Motor neuron (in vitro differentiated cells): ENCODE data around the gene MOB2. TPM values are rescaled to one million over a fixed set of nuclear protein-coding genes. Genes with fewer than 3 reads are reported as not detected.

Experiments
- ATAC-seq, 8 experiments: fragments of 200-7000 bp; cut with Tn5 transposase; replicated peaks in 6 of 8; 2 replicates each; pipeline ENCODE4 v1.8.0; 2021; ENCODE audit warnings: mild to moderate bottlenecking in 8 of 8, moderate library complexity in 8 of 8
- H3K27ac ChIP-seq, 2 donors: fragments of 250-450 bp; sonication (Bioruptor Pico); 2 replicates each; pipeline ENCODE4 v1.9.0; 2021; ENCODE audit warnings: antibody characterized with exemption in 2 of 2, mild to moderate bottlenecking in 2 of 2, moderate library complexity in 1 of 2
- H3K4me1 ChIP-seq, 2 donors: fragments of 250-450 bp; sonication (Bioruptor Pico); replicated peaks in 1 of 2; 2 replicates each; pipeline ENCODE4 v1.6.1; 2021; ENCODE audit warnings: antibody characterized with exemption in 2 of 2, mild to moderate bottlenecking in 2 of 2, moderate library complexity in 1 of 2
- H3K4me3 ChIP-seq, 5 donors: fragments of 250-450 bp; sonication (Bioruptor Pico); 2 replicates each; pipeline ENCODE4 v1.9.0; 2021; ENCODE audit warnings: antibody characterized with exemption in 5 of 5, mild to moderate bottlenecking in 5 of 5, moderate library complexity in 4 of 5
- WGBS, 10 experiments: fragments of 450-650 bp; shearing (Covaris generic); methylation state at CpG; one replicate each; pipeline ENCODE4 v1.0.0; 2022; 5-methylcytosine and 5-hydroxymethylcytosine counted together
- in situ Hi-C, 9 experiments: fragments of 400-800 bp; cut with MboI; loops; one replicate each; pipeline ENCODE4 v1.15.0; 2021; ENCODE audit warnings: low sequenced_read_pairs in 9 of 9, low pct_unique_long_range_greater_than_20kb in 2 of 9; ENCODE audit not compliant: unreplicated experiment in 9 of 9
- total RNA-seq, 8 experiments: library from RNA; unstranded; fragments of 300-600 nt; gene quantifications; 2 replicates each; pipeline versions ENCODE4 v1.2.3 to v1.2.4, GENCODE V29; 2022

The MOB2 gene
- total RNA-seq, 8 experiments from 2014 or later, result 15.5 to 43.3 (median 26.8) TPM

- in situ Hi-C loops, result loop anchor here in 5 of 9 experiments (25.0 kb wide), 3 partner anchors 211 to 311 kb away; partner anchors contain the start of genes MUC5B (in 4 of the 5) and TOLLIP (in 1 of the 5)
- no peaks in the 10 kb centered on the region for H3K4me1 ChIP-seq
- no peak overlapping the region for H3K4me3 ChIP-seq
- no peak overlapping the region for H3K27ac ChIP-seq
- WGBS, 10 experiments, result no CpG with 5 or more reads among the region's 4 CpGs
- ATAC-seq, result no peak
Observed at GRCh38 chr11:1523779-1524178, 37.2 kb upstream of the MOB2 start.

DNA sequence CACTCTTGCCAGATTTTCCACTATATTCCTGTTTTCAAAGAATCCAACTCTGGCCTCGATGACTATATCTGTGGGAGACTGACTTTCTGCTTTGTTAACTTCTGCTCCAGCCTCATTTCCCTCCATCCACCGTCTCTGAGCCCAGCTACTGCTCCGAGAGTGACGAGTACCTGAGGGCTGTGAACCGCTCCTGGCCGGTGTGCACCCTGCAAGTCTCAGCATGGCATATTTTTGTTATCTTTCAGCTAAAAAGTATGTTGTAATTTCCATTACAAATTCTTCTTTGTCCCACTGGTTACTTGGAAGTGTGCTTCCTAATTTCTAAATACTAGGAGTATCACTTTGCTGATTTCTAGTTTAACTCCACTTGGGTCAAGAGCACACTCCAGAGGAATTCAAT lies 36.5 kb upstream of the MOB2 start:
- WGBS, 10 experiments, result 71 to 100% (median 79%) methylated on average over 1 to 6 of the region's 6 CpGs; no CpG with 5 or more reads in 3 of the 10 experiments
- H3K27ac ChIP-seq, result no peak overlapping the region

GRCh38 chr11:1522081-1522424 lies 35.5 kb upstream of the MOB2 start:
- in situ Hi-C loops, result loop anchor here in 5 of 9 experiments (25.0 kb wide), 3 partner anchors 210 to 310 kb away; partner anchors contain the start of genes MUC5B (in 4 of the 5) and TOLLIP (in 1 of the 5)
- no peak overlapping the region for H3K4me3 ChIP-seq
- no peak overlapping the region for H3K27ac ChIP-seq
- 80 to 100% (median 85%) methylated on average over 1 to 7 of the region's 8 CpGs; no CpG with 5 or more reads in 4 of the 10 experiments for WGBS, 10 experiments
- no peaks in the 10 kb centered on the region for H3K4me1 ChIP-seq
- no peak for ATAC-seq

More for the DNA sequence above, 36.5 kb upstream of the MOB2 start:
- in situ Hi-C loops, result loop anchor here in 5 of 9 experiments (25.0 kb wide), 3 partner anchors 211 to 311 kb away; partner anchors contain the start of genes MUC5B (in 4 of the 5) and TOLLIP (in 1 of the 5)
- Histone ChIP-seq H3K4me1 (no peaks in the 10 kb centered on the region), H3K4me3 (no peak overlapping the region)
- ATAC-seq, result no peak

DNA sequence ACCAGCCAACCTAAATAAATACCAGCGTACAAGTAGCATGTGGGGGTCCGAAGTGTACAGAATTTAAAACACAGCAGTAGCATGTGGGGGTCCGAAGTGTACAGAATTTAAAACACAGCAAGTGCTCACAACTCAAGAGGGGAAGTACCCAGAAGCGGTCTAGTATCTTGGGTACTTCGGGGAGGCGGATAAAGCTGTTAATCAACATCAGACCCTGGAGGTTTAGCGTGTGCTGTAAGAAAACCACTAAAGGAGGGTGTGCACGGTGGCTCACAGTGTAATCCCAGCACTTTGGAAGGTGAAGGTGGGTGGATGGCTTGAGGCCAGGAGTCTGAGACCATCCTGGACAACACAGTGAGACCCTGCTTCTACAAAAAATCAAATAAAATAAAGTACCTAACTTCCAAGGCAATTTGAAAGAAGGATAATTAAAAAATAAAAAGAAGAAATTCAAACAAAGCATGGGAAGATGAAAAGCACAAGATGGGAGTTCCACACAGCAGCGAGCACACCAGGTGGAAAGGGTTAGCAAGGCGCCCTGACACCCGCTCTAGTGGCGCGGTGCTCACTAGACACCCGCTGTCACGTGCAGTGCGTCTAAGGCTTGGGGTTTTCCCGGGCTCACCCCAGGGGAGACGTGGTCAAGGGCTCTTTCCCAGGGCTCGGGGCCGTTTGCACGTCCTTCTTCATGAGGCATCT lies 35.0 kb upstream of the MOB2 start:
- Histone ChIP-seq H3K4me3 (no peak overlapping the region), H3K4me1 (no peaks in the 10 kb centered on the region), H3K27ac (no peak overlapping the region)
- in situ Hi-C loops, result loop anchor here in 5 of 9 experiments (25.0 kb wide), 3 partner anchors 209 to 309 kb away; partner anchors contain the start of genes MUC5B (in 4 of the 5) and TOLLIP (in 1 of the 5)
- no peak for ATAC-seq
- WGBS, 10 experiments, result 38 to 96% (median 90%) methylated on average over 2 to 11 of the region's 21 CpGs

- no peak overlapping the region for H3K27ac ChIP-seq
- ATAC-seq, result peak in 1 of 8 experiments; percentile 95
- WGBS, 10 experiments, result 40 to 80% (median 50%) methylated on average over 2 to 16 of the region's 19 CpGs; no CpG with 5 or more reads in 1 of the 10 experiments
- in situ Hi-C loops, result loop anchor here in 5 of 9 experiments (25.0 kb wide), 3 partner anchors 208 to 308 kb away; partner anchors contain the start of genes MUC5B (in 4 of the 5) and TOLLIP (in 1 of the 5)
- H3K4me1 ChIP-seq, result no peaks in the 10 kb centered on the region
- H3K4me3 ChIP-seq, result no peak overlapping the region
Observed at GRCh38 chr11:1520663-1521267, 34.2 kb upstream of the MOB2 start.

- Histone ChIP-seq H3K4me3 (no peak overlapping the region), H3K27ac (no peak overlapping the region), H3K4me1 (peaks cover 2% of the 10 kb centered on the region in 2 donors)
- in situ Hi-C loops, result loop anchor here in 5 of 9 experiments (25.0 kb wide), 3 partner anchors 208 to 308 kb away; partner anchors contain the start of genes MUC5B (in 4 of the 5) and TOLLIP (in 1 of the 5)
- peak in 1 of 8 experiments; percentile 8 for ATAC-seq
- WGBS, 10 experiments, result 17 to 100% (median 96%) methylated on average over 1 to 3 of the region's 13 CpGs; no CpG with 5 or more reads in 3 of the 10 experiments
Observed at GRCh38 chr11:1520209-1520662, 33.7 kb upstream of the MOB2 start.

GRCh38 chr11:1519028-1520010 lies 32.7 kb upstream of the MOB2 start:
- no peak for ATAC-seq
- in situ Hi-C loops, result loop anchor here in 5 of 9 experiments (25.0 kb wide), 3 partner anchors 207 to 307 kb away; partner anchors contain the start of genes MUC5B (in 4 of the 5) and TOLLIP (in 1 of the 5)
- H3K4me3 ChIP-seq, result no peak overlapping the region
- WGBS, 10 experiments, result 84 to 100% (median 92%) methylated on average over 1 to 10 of the region's 17 CpGs; no CpG with 5 or more reads in 2 of the 10 experiments
- H3K27ac ChIP-seq, result no peak overlapping the region
- H3K4me1 ChIP-seq, result peaks cover 3 to 6% of the 10 kb centered on the region in 2 donors

DNA sequence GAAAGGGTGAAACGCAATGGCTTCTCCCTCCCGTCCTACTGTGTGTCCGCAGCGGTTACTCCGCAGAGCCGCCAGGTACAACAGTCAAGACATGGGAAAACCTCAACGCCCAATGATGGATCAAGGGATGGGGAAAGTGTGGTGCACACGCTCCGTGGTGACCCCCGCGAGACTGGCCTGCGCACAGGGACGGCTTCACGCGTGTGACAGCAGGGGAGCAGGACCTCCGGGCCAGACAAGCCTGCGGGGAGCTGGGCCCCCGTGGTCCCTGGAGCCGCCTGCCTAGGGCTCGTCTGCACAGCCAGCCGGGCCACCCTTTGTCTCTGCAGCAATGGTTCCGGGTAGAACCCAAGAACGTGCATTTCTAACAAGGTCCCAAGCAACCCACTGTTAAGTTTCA lies 31.7 kb upstream of the MOB2 start:
- ATAC-seq, result no peak
- Histone ChIP-seq H3K4me1 (peaks cover 9 to 16% of the 10 kb centered on the region in 2 donors), H3K27ac (no peak overlapping the region), H3K4me3 (no peak overlapping the region)
- WGBS, 10 experiments, result 60 to 100% (median 86%) methylated on average over 1 to 6 of the region's 23 CpGs; no CpG with 5 or more reads in 5 of the 10 experiments
- in situ Hi-C loops, result loop anchor here in 5 of 9 experiments (25.0 kb wide), 3 partner anchors 206 to 306 kb away; partner anchors contain the start of genes MUC5B (in 4 of the 5) and TOLLIP (in 1 of the 5)

- Histone ChIP-seq H3K4me1 (peaks cover 13 to 20% of the 10 kb centered on the region in 2 donors), H3K27ac (no peak overlapping the region), H3K4me3 (no peak overlapping the region)
- 0 to 89% (median 60%) methylated on average over 1 to 9 of the region's 28 CpGs; no CpG with 5 or more reads in 4 of the 10 experiments for WGBS, 10 experiments
- ATAC-seq, result no peak
- in situ Hi-C loops, result loop anchor here in 5 of 9 experiments (25.0 kb wide), 3 partner anchors 205 to 305 kb away; partner anchors contain the start of genes MUC5B (in 4 of the 5) and TOLLIP (in 1 of the 5)
Observed at GRCh38 chr11:1517117-1518005, 30.8 kb upstream of the MOB2 start.

DNA sequence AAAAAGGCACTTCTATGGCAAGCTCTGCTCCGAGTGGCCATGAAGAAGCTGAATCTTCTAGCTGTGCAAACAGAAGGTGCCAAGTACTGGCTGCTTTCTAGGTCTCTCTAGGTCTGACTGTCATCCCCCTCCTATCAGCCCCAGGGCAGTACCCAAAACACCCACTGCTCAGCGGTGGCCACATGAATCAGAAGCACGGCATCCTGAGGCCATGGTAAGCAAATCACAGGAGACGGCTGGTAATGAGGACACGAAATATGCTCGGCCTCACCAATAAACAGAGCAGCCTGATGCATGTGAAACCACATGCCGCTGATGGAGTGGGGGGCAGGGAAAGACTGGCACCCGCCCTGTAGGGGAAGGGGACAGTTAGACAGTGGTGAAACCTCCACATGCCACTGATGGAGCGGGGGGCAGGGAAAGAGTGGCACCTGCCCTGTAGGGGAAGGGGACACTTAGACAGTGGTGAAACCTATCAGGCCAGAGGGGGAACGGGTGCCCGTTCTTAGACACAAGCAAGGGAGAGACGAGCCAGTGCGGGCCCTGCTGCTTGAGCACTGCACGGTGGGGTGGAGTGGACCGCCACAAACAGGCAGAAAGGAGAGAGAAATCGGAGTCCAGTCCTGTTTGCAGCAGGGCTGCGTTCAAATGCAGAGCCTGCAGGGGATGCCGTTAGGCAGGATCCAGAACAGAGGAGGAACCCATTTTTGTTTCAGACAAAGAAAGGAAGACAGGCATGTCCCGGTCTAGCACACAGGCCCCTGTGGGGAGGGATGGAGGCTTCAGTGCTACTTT lies 29.9 kb upstream of the MOB2 start:
- peak in 1 of 8 experiments; percentile 13 for ATAC-seq
- in situ Hi-C loops, result loop anchor here in 5 of 9 experiments (25.0 kb wide), 3 partner anchors 204 to 304 kb away; partner anchors contain the start of genes MUC5B (in 4 of the 5) and TOLLIP (in 1 of the 5)

More for the DNA sequence above, 29.9 kb upstream of the MOB2 start:
- Histone ChIP-seq H3K27ac (no peak overlapping the region), H3K4me1 (peaks cover 13 to 20% of the 10 kb centered on the region in 2 donors), H3K4me3 (no peak overlapping the region)
- WGBS, 10 experiments, result 33 to 100% (median 85%) methylated on average over 1 to 5 of the region's 19 CpGs; no CpG with 5 or more reads in 2 of the 10 experiments
